NCI-H510A treated with DMSO at 0.1 percent for 48 hours (cell line): Measurements from ENCODE around the gene QRICH1.
"Not testable (repeated sequence)": the region's sequence is repeated elsewhere in the genome, so short reads cannot be mapped to it uniquely, and the experiment has no call there.

Source experiments
- DNase-seq: peaks from one replicate; lab custom pipeline; 2025; lab: John Stamatoyannopoulos, UW

QRICH1 gene

GRCh38 chr3:49017229-49017970 is 76.5 kb downstream of the QRICH1 start:
- DNase-seq, result no peak

GRCh38 chr3:49016414-49017228 is 77.2 kb downstream of the QRICH1 start:
- DNase-seq, result no peak

GRCh38 chr3:49015765-49016164 is 78.1 kb downstream of the QRICH1 start:
- DNase-seq, result no peak

GRCh38 chr3:49015072-49015471 is 78.8 kb downstream of the QRICH1 start:
- DNase-seq, result no peak

GRCh38 chr3:49013738-49014660 is 79.9 kb downstream of the QRICH1 start:
- DNase-seq, result peak; percentile 31

- no peak for DNase-seq
Observed at GRCh38 chr3:49013113-49013737, 80.6 kb downstream of the QRICH1 start.

GRCh38 chr3:49012441-49013017 is 81.3 kb downstream of the QRICH1 start:
- DNase-seq, result no peak

- no peak for DNase-seq
Observed at GRCh38 chr3:49009396-49009795, 84.5 kb downstream of the QRICH1 start.

- DNase-seq, result not testable (repeated sequence)
Observed at GRCh38 chr3:49008627-49009026, 85.2 kb downstream of the QRICH1 start.

GRCh38 chr3:49007771-49008528 is 85.9 kb downstream of the QRICH1 start:
- DNase-seq, result peak; percentile 19

GRCh38 chr3:49007068-49007770 is 86.7 kb downstream of the QRICH1 start, which contains the start of gene WDR6:
Gene WDR6 (plus strand): TSS chr3:49007391. CDS start chr3:49007432, 41 bp downstream.
- peak; percentile 90 for DNase-seq

- no peak for DNase-seq
Observed at GRCh38 chr3:49006408-49007067, 87.3 kb downstream of the QRICH1 start.

- no peak for DNase-seq
Observed at GRCh38 chr3:49005998-49006397, 87.9 kb downstream of the QRICH1 start.

GRCh38 chr3:49005303-49005680 is 88.6 kb downstream of the QRICH1 start:
- DNase-seq, result peak; percentile 53

- peak; percentile 53 for DNase-seq
Observed at GRCh38 chr3:49004352-49005302, 89.2 kb downstream of the QRICH1 start.

- no peak for DNase-seq
Observed at GRCh38 chr3:49001155-49001554, 92.7 kb downstream of the QRICH1 start.

GRCh38 chr3:48999085-48999858 is 94.6 kb downstream of the QRICH1 start:
- peak; percentile 49 for DNase-seq
